Keratinocyte (primary cell): ENCODE measurements around the gene KBTBD6. TPM values are rescaled to one million over a fixed set of nuclear protein-coding genes. Genes with fewer than 3 reads are reported as not detected.
"Not testable (repeated sequence)": the region's sequence is repeated elsewhere in the genome, so short reads cannot be mapped to it uniquely, and the experiment has no call there.

Source experiments
- DNase-seq: peaks from one replicate; pipeline ENCODE4 v3.0.0-alpha.2; 2011; ENCODE audit warnings: low read depth, missing footprints, low spot score
- FAIRE-seq: peaks from 2 replicates; lab custom pipeline; 2011; peaks lifted over from hg19 to GRCh38; lab: Jason Lieb, UNC
- H2AFZ ChIP-seq: 2 replicates; pipeline ENCODE4 v1.6.0; 2012; ENCODE audit warnings: low read length, control low read depth, inconsistent platforms; ENCODE audit not compliant: control insufficient read depth
- H3K27ac ChIP-seq: 2 replicates; pipeline ENCODE4 v1.5.1; 2011; ENCODE audit warnings: low read length; ENCODE audit not compliant: control insufficient read depth, insufficient read depth
- H3K27me3 ChIP-seq: 3 replicates; pipeline ENCODE4 v1.6.0; 2011; ENCODE audit warnings: low read length; ENCODE audit not compliant: control insufficient read depth, insufficient read depth; ENCODE audit errors: extremely low read depth
- H3K36me3 ChIP-seq, 2 experiments: 2 replicates in 1 of 2; 3 replicates in 1 of 2; pipeline ENCODE4 v1.5.1; 2011; ENCODE audit warnings: low read length in 2 of 2, mild to moderate bottlenecking in 1 of 2; ENCODE audit not compliant: control insufficient read depth in 2 of 2, insufficient read depth in 2 of 2; ENCODE audit errors: extremely low read depth in 1 of 2
- H3K4me1 ChIP-seq: 3 replicates; pipeline ENCODE4 v1.5.1; 2011; ENCODE audit warnings: low read length; ENCODE audit not compliant: control insufficient read depth, insufficient read depth; ENCODE audit errors: extremely low read depth
- H3K4me2 ChIP-seq: 3 replicates; pipeline ENCODE4 v1.6.0; 2011; ENCODE audit warnings: low read depth, low read length; ENCODE audit not compliant: control insufficient read depth, insufficient read depth; ENCODE audit errors: extremely low read depth
- H3K4me3 ChIP-seq, 3 experiments: fragments of 200-600 bp in 1 of 3; sonication (generic) in 1 of 3; 2 replicates in 2 of 3; 3 replicates in 1 of 3; pipeline ENCODE4 v1.5.1; 2011 to 2016; ENCODE audit warnings: low read length in 3 of 3, mild to moderate bottlenecking in 3 of 3, control low read depth in 2 of 3, inconsistent platforms in 1 of 3, low read depth in 1 of 3, mixed read lengths in 1 of 3, mixed run types in 1 of 3, moderate library complexity in 1 of 3; ENCODE audit not compliant: control insufficient read depth in 2 of 3, insufficient read depth in 2 of 3; ENCODE audit errors: extremely low read depth in 1 of 3
- H3K79me2 ChIP-seq: 2 replicates; pipeline ENCODE4 v1.6.0; 2012; ENCODE audit warnings: low read length; ENCODE audit not compliant: control insufficient read depth, insufficient read depth
- H3K9ac ChIP-seq: 3 replicates; pipeline ENCODE4 v1.6.0; 2011; ENCODE audit warnings: low read length; ENCODE audit not compliant: control insufficient read depth, insufficient read depth; ENCODE audit errors: extremely low read depth
- H3K9me1 ChIP-seq: 3 replicates; pipeline ENCODE4 v1.6.0; 2011; ENCODE audit warnings: low read length; ENCODE audit not compliant: control insufficient read depth, insufficient read depth; ENCODE audit errors: extremely low read depth
- H3K9me3 ChIP-seq: 2 replicates; pipeline ENCODE4 v1.5.1; 2012; ENCODE audit warnings: low read depth, low read length; ENCODE audit not compliant: control insufficient read depth
- H4K20me1 ChIP-seq: 3 replicates; pipeline ENCODE4 v1.6.0; 2011; ENCODE audit warnings: low read length; ENCODE audit not compliant: control insufficient read depth, insufficient read depth; ENCODE audit errors: extremely low read depth
- CTCF ChIP-seq, 3 experiments: IDR thresholded peaks in 1 of 3; conservative IDR thresholded peaks in 1 of 3; optimal IDR thresholded peaks in 1 of 3; 2 replicates in 2 of 3; 3 replicates in 1 of 3; pipeline versions ENCODE3 to v1.5.1; 2011; ENCODE audit warnings: low read length in 3 of 3, mild to moderate bottlenecking in 3 of 3, moderate library complexity in 2 of 3, control low read depth in 1 of 3, inconsistent platforms in 1 of 3; ENCODE audit not compliant: insufficient read depth in 2 of 3; ENCODE audit errors: extremely low read depth in 1 of 3
- EZH2 ChIP-seq: IDR thresholded peaks from one replicate; pipeline ENCODE4 v1.6.1; 2012; ENCODE audit warnings: inconsistent platforms, mild to moderate bottlenecking, low read length, moderate library complexity
- dilution Hi-C: fragments of 300-500 bp; cut with MboI; formaldehyde crosslinking; loops from one replicate; pipeline ENCODE4 v1.7.0; 2020; ENCODE audit warnings: low sequenced_read_pairs; ENCODE audit not compliant: extremely low pct_ligation_motif_present
- polyA plus RNA-seq, 5 experiments: library from polyadenylated mRNA; depleted of rRNA in 3 of 5; stranded (reverse) in 3 of 5; stranded (forward) in 1 of 5; unstranded in 1 of 5; fragments of >200 nt; gene quantifications; 1 replicate in 1 of 5; 2 replicates in 3 of 5; 3 replicates in 1 of 5; pipeline versions ENCODE4 v1.2.1 to v1.2.3, GENCODE V29; 2011 to 2012; ENCODE audit warnings: missing spikeins in 2 of 5, low read depth in 1 of 5, low replicate concordance in 1 of 5

Gene KBTBD6
- polyA plus RNA-seq, 1 donor (not counting 4 experiments of a cell fraction or from before 2014, with no cell fraction given): 4.9 TPM

DNA sequence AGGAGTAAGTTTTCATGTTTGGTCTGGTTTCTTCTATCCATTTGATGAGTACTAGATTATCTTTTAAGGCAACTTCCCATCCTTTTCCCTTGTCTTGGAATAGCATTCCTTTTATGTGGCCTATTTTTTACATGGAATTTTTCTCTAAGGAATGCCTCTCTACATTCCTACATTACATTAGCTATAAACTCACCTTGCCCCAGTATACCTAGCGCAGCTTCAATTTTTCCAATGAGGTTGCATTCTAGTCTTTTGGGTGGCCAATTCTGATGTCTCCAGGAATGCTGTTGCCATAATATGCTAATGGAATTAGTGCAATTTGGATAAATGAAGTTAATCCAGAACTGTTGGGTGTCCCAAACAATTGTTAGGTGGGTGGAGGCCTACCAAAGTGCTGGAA, 33.8 kb downstream of the KBTBD6 start:
- Histone ChIP-seq H2AFZ (no peak overlapping the region), H3K9me1 (no peaks in the 10 kb centered on the region), H3K4me2 (no peak overlapping the region), H4K20me1 (no peaks in the 10 kb centered on the region), H3K79me2 (no peaks in the 10 kb centered on the region), H3K27ac (no peak overlapping the region), H3K4me1 (no peaks in the 10 kb centered on the region), H3K36me3 (no peaks in the 10 kb centered on the region), H3K27me3 (no peaks in the 10 kb centered on the region), H3K9me3 (no peaks in the 10 kb centered on the region), H3K4me3 (no peak overlapping the region), H3K9ac (no peak overlapping the region)
- no peak for DNase-seq
- dilution Hi-C loops: no loop called here
- no peak for FAIRE-seq
- no peak for TF ChIP-seq CTCF (optimal IDR thresholded peaks at IDR 0.05 in 1 of 3, IDR thresholded peaks at IDR 0.05 in 1 of 3, conservative IDR thresholded peaks at IDR 0.05 in 1 of 3; ENCODE audit: extremely low read depth in 1 of 3, insufficient read depth in 2 of 3, low read length in 3 of 3)

DNA sequence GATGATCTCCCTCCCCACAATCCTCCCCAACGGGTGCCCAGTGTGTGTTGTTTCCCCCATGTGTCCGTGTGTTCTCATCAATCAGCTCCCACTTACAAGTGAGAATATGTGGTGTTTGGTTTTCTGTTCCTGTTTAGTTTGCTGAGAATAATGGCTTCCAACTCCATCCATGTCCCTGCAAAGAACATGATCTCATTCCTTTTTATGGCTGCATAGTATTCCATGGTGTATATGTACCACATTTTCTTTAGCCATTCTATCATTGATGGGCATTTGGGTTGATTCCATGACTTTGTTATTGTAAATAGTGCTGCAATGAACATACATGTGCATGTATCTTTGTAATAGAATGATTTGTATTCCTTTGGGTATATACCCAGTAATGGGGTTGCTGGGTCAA, 36.9 kb downstream of the KBTBD6 start:
- H2AFZ ChIP-seq, FAIRE-seq, H3K4me3 ChIP-seq, DNase-seq, H3K9me1 ChIP-seq, H3K4me2 ChIP-seq, H3K36me3 ChIP-seq, H3K9me3 ChIP-seq, H4K20me1 ChIP-seq, H3K27me3 ChIP-seq, H3K9ac ChIP-seq, H3K4me1 ChIP-seq, dilution Hi-C loops, H3K27ac ChIP-seq, H3K79me2 ChIP-seq: not testable (repeated sequence)

- H3K79me2 ChIP-seq: no peaks in the 10 kb centered on the region
- no peaks in the 10 kb centered on the region for H3K4me1 ChIP-seq
- no peak overlapping the region for H2AFZ ChIP-seq
- H3K4me2 ChIP-seq: no peak overlapping the region
- TF ChIP-seq CTCF (optimal IDR thresholded peaks at IDR 0.05 in 1 of 3, IDR thresholded peaks at IDR 0.05 in 1 of 3, conservative IDR thresholded peaks at IDR 0.05 in 1 of 3; ENCODE audit: extremely low read depth in 1 of 3, insufficient read depth in 2 of 3, low read length in 3 of 3) (no peak), EZH2 (no peak)
- H3K9ac ChIP-seq: no peak overlapping the region
- H3K27ac ChIP-seq: no peak overlapping the region
- H3K9me3 ChIP-seq: no peaks in the 10 kb centered on the region
- H3K36me3 ChIP-seq: peaks cover 1 to 9% of the 10 kb centered on the region in 2 experiments
- dilution Hi-C loops: no loop called here
- H3K4me3 ChIP-seq: no peak overlapping the region
- no peaks in the 10 kb centered on the region for H3K27me3 ChIP-seq
- H4K20me1 ChIP-seq: no peaks in the 10 kb centered on the region
- no peaks in the 10 kb centered on the region for H3K9me1 ChIP-seq
- DNase-seq: no peak
- no peak for FAIRE-seq
Measured at GRCh38 chr13:41085961-41086585, 46.5 kb downstream of the KBTBD6 start.
